Measurements from ENCODE around the gene HEXD.
A peak's percentile ranks its signal among the peaks of the same experiment; 100 is the strongest.

The HEXD gene

DNA sequence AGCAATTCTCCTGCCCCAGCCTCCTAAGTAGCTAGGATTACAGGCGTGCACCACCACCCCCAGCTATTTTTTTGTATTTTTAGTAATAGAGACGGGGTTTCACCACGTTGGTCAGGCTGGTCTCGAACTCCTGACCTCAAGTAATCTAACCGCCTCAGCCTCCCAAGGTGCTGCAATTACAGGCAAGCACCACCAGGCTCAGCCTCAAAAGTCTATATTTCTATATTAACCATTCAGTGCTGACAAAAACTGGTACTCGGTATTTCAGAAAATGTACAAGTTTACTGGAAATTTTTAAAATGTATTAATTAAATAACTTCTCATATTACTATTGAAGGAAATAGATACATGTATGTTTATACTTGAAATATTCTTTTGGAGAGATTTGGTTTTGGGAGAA lies 1.4 kb upstream of the HEXD start:
- DNase-seq: peak; percentile 15 to 28

DNA sequence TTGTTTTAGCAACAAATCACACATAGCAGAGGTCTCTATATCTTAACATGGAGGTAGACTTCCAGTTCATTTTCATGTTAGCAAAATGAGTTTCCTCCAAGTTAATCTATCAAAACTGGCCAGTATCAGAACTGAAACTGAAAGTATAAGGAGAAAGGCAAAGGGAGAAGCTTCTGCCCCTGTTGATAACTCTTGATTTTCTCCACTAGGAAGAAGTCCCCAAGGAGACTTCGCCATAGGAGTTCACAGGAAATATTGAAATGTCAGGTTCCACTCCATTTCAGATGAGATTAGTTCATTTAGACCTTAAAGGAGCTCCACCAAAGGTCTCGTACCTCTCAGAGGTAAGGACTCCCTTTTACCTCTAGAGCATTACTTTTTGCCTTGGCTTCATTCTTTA lies 1.4 kb downstream of the HEXD start:
- DNase-seq: no peak

DNA sequence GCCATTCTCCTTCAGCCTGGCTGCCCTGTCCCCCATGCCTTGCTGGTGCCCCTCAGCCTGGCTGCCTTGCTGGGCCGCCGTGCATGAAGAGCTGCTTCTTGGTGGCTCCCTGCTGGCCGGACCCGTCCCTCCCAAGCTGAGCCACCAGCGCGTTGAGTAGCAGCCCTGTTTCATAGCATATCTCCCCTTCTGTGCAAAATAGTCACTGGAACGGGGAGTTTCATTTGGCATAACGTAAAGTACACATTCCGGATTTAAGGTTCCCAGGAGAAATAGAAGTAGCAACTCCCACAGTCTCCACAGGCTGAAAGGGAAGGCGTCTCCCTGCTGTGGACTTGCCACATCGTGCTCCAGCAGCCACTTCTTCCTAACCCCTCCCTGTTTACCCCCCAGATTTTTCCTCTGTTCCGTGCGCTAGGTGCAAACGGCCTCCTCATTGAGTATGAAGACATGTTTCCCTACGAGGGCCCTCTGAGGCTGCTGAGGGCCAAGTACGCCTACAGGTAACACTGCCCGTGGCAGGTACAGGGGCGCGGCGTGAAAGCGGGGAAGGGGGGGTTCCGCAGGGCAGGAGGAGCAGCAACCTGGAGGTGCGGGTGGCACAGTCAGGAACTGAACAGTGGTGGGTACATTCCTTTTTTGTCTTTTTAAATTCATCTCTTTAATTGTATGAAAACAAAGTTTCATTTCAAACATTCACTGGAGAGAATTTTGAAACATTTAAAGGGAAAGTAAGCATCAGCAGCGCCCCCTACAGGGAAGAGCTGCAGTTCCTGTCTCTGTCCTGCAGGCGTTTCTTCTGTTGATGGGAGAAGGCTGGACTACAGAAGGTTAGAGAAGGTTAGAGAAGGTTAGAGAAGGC lies 6.1 kb downstream of the HEXD start:
- DNase-seq: peak; percentile 53 to 55

DNA sequence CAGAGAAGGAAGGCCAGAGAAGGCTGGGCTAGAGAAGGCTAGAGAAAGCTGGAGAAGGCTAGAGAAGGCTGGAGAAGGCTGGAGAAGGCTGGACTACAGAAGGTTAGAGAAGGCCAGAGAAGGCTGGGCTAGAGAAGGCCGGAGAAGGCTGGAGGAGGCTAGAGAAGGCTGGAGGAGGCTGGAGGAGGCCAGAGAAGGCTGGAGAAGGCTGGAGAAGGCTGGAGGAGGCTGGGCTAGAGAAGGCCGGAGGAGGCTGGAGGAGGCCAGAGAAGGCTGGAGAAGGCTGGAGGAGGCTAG lies 6.7 kb downstream of the HEXD start:
- DNase-seq: no peak

DNA sequence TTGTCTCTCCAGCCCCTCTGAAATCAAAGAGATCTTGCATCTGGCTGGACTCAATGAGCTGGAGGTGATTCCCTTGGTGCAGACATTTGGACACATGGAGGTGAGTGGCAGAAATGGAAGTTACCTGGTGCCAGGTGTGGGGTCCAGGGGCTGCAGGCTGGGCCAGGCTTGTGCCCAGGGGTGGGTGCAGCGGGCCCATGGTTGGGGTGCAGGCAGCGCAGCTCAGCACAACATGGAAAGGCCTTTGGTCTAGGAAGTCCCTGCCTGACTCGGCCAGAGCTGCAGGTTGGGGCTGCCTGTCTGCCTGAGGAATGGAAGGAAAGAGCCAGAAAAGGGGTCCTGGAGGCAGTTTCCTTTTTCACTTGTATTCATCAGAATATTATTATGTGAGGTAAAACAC lies 10.4 kb downstream of the HEXD start:
- no peak for DNase-seq

DNA sequence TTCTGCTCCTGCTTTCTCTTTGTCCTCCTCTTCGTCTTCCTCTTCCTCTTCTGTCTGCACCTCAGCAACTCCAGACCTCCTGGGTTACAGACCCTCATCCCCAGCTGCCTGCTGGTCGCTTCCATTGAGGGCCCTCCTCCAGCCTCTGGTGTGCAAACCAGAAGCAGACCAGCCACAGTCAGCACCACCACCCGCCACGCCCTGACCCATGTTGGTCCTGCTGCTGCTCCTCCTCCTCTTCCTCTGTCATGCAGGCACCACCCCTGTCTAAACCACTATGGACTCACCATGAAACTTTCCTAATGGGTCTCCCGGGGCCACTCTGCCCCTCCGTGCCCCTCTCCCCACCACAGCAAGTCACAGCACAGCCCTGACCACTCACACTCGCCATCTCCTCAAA lies 11.7 kb downstream of the HEXD start:
- DNase-seq: no peak

DNA sequence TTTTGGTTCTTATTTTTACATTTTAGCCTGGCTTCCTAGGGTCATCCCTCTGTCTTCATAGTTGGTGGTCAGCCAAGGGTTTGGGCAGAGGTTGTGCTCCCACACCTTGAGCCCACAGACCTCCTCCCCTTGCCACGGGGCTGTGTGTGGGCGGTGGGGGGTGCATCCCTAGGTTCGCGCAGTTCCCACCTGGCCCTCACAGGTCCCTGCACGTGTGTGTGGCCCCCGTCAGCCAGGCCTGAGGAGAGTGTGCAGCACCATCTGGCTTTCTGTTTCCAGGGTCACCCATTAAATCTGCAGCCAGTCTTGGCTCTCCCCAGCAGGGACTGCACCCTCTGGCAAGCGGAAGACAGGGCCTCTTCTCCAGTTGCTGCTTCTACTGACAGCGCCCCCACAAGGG lies 13.9 kb downstream of the HEXD start:
- no peak for DNase-seq

DNA sequence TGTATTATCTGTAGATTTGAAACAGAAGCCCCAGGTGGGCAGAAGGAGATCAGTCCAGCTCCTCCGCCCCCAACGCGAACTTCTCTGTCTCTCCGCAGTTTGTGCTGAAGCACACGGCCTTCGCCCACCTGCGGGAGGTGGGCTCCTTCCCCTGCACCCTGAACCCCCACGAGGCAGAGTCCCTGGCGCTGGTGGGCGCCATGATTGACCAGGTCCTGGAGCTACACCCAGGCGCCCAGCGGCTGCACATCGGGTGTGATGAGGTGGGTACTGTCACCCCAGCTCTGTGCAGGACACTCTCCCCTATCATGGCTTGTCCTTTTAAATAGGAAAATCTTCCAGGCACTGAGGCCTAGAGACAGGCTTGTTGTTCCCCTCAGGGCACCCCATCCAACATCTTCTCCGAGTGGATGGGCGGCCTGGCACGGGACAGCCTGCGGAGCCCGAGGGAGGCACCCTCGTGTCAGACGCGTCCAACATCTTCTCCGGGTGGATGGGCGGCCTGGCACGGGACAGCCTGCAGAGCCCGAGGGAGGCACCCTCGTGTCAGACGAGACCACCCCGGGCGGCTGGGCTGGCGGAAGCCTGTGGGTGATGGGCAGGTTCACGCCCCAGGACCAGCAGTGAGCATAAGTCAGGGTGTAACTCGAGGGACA lies 15.5 kb downstream of the HEXD start:
- no peak for DNase-seq

DNA sequence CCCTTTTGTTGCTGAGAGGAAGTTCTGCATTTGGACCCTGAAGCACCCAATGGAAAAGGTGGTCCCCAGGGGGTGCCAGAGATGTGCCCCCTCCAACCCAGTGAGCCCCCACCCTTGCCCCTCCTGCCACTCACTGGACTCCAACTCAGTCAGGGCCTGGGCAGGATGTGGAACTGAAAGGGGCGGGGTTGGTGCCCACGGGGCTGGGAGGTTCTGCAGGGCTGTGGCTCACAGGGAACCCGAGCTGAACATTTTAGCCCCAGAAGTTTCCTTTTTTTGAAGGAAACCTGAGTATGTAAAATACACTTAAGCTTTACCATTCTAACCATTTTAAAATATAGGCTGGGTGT lies 16.0 kb downstream of the HEXD start:
- DNase-seq: no peak

DNA sequence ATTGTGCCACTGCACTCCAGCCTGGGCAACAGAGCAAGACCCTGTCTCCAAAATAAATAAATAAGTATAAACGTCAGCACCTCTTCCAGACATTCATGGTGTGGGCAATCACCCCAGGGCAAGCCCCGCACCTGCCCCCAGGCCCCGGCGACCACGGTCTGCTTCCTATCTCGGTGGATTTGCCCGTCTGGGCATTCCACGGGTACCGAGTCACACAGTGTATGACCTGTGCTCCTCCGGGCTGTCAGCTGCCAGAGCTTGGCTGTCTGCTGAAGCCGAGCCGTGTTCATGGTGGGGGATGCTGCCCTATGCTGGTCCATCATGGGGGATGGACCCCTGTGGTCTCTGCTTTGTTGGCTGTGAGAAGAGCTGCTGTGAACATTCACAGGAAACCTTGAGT lies 17.0 kb downstream of the HEXD start:
- DNase-seq: no peak

DNA sequence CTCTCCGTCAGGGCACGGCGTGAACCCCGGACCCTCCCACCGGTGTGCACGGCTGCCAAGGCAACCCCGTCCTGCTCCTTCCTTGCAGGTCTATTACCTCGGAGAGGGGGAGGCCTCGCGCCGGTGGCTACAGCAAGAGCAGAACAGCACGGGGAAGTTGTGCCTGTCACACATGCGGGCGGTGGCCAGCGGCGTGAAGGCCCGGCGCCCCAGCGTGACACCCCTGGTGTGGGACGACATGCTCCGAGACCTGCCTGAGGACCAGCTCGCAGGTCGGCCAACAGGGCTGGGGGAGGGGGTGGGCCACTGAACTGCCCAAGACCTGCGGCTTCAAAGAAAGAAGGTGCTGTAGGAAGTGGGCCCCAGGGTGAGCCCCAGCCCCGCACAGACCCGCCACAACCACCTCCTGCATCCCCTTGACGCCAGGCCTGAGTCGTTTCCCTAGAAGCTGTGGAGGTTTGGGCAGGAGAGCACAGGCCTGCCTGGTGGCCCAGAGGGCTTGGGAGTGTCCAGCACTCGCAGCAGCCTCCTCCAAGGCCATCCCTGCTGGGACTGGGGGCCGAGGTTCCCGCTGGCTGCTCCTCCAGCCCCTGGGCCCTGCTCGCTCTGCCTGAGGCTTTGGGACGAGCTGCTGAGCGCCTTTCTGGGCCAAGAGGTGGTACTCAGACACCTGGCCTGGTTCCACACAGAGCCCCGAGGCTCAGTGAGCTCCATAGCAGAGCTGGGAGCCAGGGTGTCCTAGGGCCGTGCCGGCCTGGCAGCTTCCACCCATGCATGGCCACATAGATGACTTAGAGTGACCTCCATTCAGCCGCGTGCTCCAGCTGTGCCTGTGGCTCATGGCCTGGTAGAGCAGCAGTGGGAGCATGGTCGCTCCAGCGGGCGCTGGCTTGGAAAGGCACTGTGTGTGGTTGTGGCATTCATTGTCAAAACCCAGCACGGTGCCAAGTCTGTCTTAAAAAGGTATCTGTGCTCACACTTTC lies 17.7 kb downstream of the HEXD start:
- DNase-seq: no peak

DNA sequence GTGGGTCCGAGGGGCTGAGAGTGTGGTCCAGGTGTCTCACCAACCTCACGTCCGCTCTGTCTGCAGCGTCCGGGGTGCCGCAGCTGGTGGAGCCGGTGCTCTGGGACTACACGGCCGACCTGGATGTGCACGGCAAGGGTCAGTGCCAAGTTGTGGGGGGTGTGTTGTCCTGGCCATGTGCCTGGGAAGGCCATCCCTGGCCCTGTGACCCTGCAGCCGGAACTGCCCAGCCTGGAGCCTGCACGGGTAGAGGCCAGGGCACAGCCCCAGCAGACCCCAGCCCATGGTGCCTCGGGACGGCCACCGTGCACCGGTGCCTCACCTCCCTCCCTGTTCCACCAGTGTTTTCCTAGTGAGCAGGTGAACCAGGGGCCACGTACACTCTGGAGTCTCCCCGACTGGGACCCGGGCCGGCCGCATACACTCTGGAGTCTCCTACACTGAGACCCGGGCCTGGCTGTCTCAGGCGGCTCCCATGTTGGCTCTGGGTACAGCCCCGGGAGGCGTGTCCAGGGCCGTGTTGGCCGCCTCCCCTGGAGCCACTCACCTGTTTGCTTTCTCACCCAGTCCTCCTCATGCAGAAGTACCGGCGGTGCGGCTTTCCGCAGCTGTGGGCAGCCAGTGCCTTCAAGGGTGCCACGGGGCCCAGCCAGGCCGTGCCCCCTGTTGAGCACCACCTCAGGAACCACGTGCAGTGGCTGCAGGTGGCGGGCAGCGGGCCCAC lies 18.6 kb downstream of the HEXD start:
- no peak for DNase-seq

DNA sequence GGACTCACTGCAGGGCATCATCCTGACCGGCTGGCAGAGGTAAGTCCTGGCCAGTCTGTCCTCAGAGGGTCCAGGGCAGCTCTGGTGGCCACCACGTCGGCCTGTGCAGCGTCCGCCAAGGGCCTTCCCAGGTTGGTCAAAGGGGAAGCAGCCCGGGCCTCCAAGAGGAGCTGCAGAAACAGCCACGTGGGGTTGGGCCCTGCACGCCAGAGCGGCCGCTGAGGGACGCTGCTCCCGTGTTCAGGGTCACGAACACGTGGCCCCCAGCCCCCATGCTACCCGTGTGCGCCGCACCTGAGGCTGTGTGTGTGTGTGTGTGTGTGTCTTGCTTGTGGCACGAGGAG lies 19.1 kb downstream of the HEXD start:
- no peak for DNase-seq

DNA sequence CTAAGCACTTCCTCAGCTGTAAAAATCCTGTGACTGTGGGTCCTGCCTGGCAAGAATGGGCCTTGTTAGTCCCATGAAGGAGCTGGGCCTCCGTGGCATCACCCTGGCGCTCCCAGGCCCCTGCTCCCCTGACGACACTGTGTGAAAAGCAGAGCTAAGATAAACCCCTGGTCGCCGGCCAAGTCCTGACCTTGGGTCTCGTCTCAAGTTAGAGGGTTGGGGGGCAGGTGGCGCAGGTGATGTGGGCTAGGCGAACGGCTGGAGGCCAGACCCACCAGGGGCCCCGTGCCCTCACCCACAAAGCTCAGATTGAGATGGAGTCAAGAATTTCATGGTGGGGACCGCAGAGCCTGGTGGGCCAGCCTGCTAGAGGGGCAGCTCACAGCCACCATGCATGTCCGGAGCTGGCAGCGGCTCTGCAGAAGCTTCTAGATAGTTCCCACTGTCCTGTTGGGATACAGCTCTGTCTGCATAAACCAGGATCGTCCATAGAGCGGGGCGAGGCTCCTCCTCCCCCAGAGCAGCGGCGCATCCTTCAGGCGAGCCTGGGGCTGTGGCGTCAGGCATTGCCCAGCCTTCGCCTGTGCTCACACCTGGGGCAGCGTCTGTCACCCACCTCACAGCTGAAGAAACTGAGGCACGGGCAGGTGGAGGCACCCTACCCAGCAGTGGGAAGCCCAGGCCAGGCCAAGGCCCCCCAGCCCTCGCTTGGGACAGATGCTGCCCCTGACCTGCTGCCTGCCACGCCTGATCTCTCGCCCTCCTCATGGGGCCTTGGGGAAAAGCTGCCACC lies 20.4 kb downstream of the HEXD start:
- DNase-seq: no peak

DNA sequence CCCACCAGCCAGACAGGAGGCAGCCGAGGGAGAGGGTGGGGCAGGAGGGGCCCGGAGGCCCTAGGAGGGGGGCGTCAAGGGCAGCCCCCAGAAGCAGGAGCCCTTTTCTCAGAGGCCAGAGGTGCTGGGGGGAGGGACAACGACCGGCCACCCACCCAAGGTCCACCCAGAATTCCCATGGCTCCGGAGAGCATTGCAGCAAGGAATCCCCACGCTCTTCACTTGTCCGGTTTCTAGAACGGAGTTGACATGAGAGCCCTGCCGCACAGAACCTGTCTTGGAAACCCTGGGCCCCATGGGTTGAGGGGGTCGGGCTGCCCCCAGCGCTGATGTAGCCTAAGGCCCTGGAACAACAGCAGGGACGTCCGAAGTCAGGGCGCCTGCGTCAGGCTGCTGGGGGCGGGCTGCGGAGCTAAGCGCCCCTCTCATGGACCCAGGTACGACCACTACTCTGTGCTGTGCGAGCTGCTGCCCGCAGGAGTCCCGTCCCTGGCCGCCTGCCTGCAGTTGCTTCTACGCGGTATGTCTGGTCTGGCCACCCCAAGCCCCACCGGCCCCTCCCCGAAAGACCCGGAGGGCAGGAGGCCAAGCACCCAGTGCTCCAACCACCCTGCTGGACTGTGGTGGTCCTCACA lies 21.2 kb downstream of the HEXD start:
- no peak for DNase-seq

DNA sequence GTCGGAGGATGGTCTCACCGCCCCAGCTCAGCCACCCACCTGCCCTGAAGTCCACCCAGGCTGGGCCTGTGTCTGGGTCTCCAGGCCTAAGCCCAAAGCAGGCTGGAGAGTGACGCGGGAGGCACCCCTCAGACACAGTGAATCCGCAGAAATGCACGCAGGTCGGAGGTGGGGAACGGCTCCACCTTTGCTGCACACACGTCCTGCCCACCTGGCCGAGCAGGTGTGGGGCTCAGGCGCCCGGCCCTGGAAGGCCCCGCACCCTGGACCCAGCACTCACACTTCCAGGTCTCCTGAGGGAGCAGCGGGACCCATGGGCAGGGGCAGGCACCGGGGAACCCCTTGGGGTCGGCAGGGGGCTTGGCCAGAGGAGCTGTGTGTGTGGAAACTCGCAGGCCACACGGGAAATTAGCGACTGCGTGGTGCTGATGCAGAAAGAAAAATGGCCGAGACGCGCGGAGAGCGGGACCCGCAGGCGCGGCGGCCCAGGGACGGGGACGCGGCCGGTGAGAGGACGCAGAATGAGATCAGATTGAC lies 21.8 kb downstream of the HEXD start:
- no peak for DNase-seq

DNA sequence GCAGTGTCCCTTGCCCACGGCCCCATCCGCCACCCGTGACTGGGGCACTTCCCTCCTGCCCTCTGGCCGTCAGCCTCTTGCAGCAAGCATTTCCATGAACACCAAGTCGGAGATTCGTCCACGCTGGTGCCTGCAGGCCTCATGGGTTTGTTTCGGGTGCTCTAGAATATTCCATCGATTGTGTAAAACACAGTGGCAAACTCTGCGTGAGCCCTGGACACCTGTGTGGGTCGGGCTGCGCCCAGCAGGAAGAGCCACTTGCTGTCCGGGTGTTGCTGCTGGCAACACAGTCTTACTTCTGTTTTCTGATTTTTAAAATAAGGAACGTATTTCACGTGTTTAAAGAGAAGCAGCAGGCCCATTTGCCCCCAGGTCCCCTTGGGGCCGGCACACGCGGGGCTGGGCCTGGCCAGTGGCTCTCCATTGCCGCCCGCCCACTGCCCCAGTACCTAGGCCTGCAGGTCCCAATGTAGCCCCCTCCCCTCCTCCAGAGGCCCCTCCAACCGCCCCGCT lies 22.4 kb downstream of the HEXD start:
- no peak for DNase-seq

DNA sequence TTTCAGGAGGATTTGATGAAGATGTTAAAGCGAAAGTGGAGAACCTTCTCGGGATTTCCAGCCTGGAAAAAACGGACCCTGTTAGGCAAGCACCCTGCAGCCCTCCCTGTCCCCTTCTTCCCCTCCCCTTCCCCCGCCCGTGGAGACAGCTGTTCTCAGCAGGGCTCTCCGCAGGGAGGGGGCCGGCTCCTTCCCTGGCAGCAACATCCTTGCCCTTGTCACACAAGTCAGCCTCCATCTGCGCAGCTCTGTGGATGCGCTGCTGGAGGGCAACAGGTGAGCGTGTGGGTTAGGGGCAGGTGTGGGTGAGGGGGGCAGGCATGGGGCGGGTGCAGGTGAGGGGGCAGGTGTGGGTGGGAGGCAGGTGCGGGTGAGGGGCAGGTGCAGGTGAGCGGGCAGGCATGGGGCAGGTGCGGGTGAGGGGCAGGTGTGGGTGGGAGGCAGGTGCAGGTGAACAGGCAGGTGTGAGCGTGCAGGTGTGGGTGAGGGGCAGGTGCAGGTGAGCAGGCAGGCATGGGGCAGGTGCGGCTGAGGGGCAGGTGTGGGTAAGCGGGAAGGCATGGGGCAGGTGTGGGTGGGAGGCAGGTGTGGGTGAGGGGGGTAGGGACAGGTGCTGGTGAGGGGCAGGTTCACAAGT lies 23.0 kb downstream of the HEXD start:
- DNase-seq: peak in 1 of 2 experiments; percentile 26

DNA sequence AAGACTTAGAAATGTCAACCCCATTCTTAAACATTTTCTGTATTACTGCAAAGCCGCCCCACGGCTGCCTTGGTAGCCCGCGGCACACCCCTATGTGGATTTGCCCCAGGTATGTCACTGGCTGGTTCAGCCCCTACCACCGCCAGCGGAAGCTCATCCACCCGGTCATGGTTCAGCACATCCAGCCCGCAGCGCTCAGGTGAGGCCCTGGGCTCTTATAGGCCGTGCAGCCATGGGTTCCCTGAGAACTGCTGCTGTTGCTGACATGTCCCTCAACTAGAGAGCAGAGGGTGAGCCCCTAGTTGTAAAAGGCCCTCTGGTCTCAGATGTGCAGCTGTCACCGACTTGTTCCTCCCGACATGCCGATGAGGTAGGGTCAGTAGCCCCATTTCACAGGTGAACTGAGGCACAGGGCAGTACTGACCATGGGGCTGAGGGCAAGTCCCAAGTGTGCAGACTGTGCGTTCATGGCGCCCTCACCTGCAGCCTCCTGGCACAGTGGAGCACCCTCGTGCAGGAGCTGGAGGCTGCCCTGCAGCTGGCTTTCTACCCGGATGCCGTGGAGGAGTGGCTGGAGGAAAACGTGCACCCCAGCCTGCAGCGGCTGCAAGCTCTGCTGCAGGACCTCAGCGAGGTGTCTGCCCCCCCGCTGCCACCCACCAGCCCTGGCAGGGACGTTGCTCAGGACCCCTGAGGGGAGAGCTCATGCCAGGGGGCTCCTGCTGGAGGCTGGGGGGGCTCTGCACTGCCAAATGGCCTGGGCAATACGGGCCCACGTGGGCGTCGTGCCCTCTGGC lies 23.7 kb downstream of the HEXD start:
- no peak for DNase-seq
